SW480 (cell line): ENCODE data around the gene MRPL28.
"Not testable (repeated sequence)": the region's sequence is repeated elsewhere in the genome, so short reads cannot be mapped to it uniquely, and the experiment has no call there.

Experiments used
- DNase-seq: peaks from one replicate; pipeline ENCODE4 v3.0.0-alpha.2; 2016; ENCODE audit warnings: low spot score

MRPL28 gene

DNA sequence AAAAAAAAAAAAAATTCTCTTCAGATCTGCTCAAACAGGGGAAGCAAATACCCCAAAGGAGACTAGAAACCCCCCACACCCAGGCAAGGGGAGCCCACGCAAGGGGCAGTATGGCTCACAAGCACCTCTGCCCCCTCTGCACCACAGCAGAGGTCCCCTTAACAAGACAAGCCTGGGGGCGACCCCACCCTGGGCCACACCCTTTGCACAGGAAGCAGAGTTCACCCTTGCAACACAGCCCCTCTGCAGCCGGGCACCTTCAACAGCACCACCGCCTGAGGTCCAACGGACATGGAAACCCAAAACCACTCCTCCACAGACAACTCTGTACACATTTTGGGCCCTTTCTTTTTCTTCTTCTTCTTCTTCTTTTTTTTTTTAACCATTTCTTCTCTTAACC is 30.7 kb downstream of the MRPL28 start:
- DNase-seq = no peak

GRCh38 chr16:337975-338575 is 32.3 kb downstream of the MRPL28 start:
- no peak for DNase-seq

- DNase-seq = no peak
Measured at GRCh38 chr16:337437-337836, 32.9 kb downstream of the MRPL28 start.

DNA sequence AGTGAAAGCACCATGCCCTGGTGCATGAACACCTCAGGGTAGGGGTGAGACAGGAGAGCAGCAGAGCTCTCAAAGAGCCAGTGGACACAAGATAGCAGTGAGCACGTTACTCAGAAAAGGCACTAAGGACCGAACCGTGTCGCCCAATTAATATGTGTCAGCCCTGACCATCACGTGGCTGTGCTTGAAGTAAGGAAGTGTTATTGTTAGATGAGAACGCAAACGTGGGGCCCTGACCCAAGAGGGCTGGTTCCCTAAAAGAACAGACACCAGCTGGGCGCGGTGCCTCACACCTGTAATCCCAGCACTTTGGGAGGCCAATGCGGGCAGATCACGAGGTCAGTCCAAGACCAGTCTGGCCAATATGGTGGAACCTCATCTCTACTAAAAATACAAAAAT is 34.1 kb downstream of the MRPL28 start:
- no peak for DNase-seq

DNA sequence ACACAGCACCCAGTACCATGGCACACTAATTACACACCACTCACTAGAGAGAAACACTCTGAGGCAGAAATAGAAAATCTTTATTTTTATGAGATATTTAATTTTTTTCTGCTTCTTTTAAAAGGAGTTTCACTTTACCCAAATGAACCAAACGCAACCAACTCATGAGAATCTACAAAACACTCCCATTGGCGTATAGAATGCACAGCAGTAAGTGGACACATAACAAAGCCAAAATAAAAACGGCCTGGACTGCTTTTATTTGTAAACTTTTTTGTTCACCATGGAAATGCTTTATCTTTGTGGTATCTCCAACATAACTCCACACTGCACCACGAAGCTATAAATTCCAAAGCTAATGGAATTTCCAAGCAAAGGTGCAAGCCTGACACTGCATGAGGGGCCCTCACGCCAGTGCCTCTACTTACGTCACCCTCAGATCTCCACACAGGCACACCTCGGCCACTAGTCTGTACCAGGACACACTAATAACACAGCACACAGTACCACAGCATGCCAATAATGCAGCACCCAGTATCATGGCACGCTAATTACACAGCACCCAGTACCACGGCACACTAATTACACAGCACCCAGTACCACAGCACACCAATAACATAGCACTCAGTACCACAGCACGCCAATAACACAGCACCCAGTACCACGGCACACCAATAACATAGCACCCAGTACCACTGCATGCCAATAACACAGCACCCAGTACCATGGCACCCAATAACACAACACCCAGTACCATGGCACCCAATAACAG is 35.3 kb downstream of the MRPL28 start:
- DNase-seq = not testable (repeated sequence)

DNA sequence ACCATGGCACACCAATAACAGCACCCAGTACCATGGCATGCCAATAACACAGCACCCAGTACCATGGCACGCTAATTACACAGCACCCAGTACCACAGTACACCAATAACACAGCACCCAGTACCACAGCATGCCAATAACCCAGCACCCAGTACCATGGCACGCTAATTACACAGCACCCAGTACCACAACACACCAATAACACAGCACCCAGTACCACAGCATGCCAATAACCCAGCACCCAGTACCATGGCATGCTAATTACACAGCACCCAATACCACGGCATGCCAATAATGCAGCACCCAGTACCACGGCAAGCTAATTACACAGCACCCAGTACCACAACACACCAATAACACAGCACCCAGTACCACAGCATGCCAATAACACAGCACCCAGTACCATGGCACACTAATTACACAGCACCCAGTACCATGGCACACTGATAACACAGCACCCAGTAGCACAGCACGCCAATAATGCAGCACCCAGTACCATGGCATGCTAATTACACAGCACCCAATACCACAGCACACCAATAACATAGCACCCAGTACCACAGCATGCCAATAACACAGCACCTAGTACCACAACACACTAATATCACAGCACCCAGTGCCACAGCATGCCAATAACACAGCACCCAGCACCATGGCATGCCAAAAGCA is 36.0 kb downstream of the MRPL28 start:
- DNase-seq = not testable (repeated sequence)

GRCh38 chr16:333406-334094 is 36.8 kb downstream of the MRPL28 start:
- DNase-seq = no peak

GRCh38 chr16:331181-331814 is 39.0 kb downstream of the MRPL28 start:
- not testable (repeated sequence) for DNase-seq

GRCh38 chr16:330741-331140 is 39.6 kb downstream of the MRPL28 start:
- DNase-seq = no peak

GRCh38 chr16:325375-326145 is 44.8 kb downstream of the MRPL28 start:
- no peak for DNase-seq

- DNase-seq = peak; percentile 53
Measured at GRCh38 chr16:324451-325334, 45.6 kb downstream of the MRPL28 start.

DNA sequence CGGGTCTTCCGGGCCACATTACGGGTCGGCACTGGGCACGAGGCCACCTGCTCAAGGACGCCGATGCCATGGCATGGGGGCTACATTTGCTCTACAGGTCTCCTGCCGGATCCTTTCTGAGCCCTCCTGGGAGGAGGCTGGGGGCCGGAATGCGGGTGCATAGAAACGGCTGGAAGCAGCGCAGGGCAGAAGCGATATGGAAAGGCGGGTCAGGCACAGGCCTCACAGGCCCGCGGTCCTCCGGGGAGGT is 46.2 kb downstream of the MRPL28 start:
- DNase-seq = no peak

DNA sequence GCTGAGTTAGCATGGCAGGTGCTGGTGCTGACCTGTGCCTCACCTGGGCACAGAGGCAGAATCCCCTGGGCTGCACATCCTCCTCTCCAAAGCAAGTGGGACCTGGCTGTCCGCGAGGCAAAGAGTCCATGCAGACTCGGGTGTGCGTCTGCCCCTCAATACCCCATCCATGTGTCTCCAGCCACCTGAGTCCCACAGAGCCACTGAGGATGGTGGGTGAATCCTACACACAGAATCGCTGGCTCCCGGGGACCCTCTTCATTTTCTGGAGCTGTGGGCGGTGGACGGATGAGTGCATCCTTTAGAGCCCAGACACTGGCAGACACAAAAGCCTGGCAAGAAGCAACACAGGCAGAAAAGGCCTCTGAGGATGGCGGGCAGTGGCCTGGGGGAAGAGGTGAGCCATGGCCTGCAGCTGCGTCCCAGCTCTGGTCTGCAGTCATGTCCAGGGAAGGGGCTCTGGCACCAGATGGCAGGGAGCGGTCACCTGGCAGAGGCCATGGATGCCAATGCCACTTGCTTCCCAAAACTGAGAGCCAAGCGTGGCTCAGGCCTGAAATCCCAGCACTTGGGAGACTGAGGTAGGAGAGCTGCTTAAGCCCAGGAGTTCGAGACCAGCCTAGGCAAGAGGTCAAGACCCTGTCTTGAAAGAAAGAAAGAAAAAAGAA is 47.7 kb downstream of the MRPL28 start:
- DNase-seq = no peak

- DNase-seq = no peak
Measured at GRCh38 chr16:321532-321931, 48.8 kb downstream of the MRPL28 start.

DNA sequence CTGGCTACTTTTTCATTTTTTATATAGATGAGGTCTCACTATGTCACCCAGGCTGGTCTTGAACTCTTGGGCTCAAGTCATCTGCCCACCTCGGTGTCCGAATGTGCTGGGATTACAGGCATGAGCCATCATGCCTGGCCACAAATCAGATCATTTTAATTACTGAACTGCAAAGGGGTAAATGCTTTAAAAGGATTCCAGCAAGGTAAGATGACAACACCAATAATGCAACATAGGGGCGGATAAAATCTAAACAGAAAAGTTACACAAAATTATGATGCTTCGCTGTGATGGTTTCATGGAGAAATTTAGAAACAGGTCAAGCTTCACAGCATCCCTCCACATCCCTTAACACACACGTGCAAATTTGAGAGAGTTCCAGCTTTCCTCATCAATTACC is 50.1 kb downstream of the MRPL28 start:
- no peak for DNase-seq

DNA sequence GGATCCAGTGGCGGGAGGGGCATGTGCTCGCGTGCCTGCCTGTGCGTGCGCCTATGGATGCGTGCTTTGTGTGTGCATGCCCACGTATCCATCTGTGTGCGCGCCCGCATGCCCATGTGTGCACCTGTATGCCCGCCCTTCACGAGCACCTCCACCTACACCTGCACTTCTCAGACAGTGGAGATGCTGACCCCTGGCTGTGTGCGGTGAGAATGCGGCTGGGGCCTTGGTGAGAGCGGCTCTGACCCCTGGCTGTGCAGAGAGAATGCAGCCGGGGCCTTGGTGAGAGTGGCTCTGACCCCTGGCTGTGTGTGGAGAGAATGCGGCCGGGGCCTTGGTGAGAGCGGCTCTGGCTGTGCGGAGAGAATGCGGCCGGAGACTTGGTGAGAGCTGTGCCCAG is 51.7 kb downstream of the MRPL28 start:
- DNase-seq = no peak

DNA sequence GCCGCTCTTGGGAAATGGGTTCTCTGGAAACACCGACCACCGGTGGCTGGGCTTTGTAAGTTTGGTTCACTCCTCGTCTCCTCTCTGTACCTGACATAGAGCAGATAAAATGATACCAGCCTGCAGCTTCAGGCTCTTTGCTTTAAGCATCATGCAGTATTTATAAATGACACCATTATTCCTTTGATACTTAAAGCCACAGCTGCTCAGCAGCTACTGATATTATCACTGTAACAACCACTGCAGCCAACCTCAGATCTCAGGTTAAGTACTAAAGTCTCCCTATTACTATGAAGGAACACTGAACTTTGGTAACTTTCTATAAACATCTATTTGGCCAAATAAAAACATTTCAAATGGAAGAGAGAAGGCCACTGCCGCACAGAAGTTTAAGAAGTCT is 52.8 kb downstream of the MRPL28 start:
- DNase-seq = no peak
